HG02642 (cell line): ENCODE data around the gene CCR5AS.

Experiments
- ATAC-seq: cut with Tn5 transposase; IDR thresholded peaks from one replicate; pipeline ENCODE4 v1.9.1; 2021; ENCODE audit warnings: mild to moderate bottlenecking; ENCODE audit not compliant: unreplicated experiment, poor library complexity

The CCR5AS gene

DNA sequence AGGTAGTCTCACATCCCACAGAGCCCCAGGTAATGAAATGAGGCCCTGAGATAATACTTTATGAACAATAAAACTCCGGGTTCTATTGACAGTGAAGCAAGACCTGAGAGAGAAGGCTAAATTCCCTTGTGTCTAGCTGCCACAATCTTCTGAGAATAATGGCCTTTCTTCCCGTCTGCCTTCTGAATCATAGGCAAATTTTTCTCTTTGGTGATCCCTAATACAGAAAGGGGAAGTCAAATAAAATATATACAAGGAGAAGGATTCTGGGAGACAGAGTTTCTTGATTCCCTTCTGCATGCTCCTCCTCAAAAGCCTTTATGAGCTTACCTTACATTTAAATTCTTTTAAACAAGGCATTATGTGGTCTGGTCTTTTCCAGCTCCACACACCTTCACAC, 82.8 kb downstream of the CCR5AS start:
- ATAC-seq, result no peak

- ATAC-seq, result no peak
These were observed 85.3 kb downstream of the CCR5AS start for GRCh38 chr3:46321461-46322104.

GRCh38 chr3:46318207-46318927, 88.5 kb downstream of the CCR5AS start:
- ATAC-seq, result no peak

GRCh38 chr3:46316206-46316605, 90.7 kb downstream of the CCR5AS start:
- ATAC-seq, result no peak

- ATAC-seq, result no peak
These were observed 92.3 kb downstream of the CCR5AS start for GRCh38 chr3:46314517-46314916.
